Measurements from ENCODE around the gene SERPINA5. TPM values are rescaled to one million over a fixed set of nuclear protein-coding genes. Genes with fewer than 3 reads are reported as not detected.

The SERPINA5 gene
- polyA plus RNA-seq, 1 experiment: not detected

GRCh38 chr14:94545131-94545841 is 35.9 kb upstream of the SERPINA5 start:
- POLR2A ChIA-PET: no interaction called here
- Histone ChIP-seq H3K27ac (ENCODE audit: low read depth, low read length) (no peak overlapping the region), H3K4me3 (ENCODE audit: low read depth, low read length) (no peak overlapping the region), H3K27me3 (ENCODE audit: control insufficient read depth, insufficient read depth, low read length) (no peaks in the 10 kb centered on the region), H3K9me3 (ENCODE audit: control insufficient read depth, insufficient read depth, low read length) (no peaks in the 10 kb centered on the region)
- TF ChIP-seq CTCF (IDR thresholded peaks at IDR 0.05; ENCODE audit: low read depth, low read length): no peak
- CTCF ChIA-PET: interaction anchor here (1.0 to 1.3 kb wide), 2 partner anchors 59 to 112 kb away, joined by 3 to 5 read pairs; no protein-coding TSS in a partner anchor
- DNase-seq (ENCODE audit: low read depth, low spot score): no peak

DNA sequence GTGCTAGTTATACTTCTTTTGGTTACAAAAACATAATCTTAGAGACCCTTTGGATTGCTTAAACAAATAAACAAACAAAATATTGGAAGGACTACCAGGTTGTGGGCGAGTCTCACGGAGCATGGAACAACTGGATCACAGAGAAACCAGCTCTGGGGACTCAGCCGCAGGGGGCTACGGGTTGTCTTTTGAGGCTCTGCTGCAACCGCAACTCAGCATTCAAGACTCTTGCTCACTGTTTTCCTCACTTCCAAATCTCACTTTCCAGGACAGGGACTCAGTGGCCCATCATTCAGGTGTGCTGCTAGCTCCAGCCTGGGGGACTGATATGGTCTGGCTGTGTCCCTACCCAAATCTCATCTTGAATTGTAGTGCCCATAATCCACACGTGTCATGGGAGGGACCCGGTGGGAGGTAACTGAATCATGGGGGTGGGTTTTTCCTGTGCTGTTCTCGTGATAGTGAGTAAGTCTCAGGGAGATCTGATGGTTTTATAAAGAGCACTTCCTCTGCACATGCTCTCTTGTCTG is 34.0 kb upstream of the SERPINA5 start:
- Histone ChIP-seq H3K27me3 (ENCODE audit: control insufficient read depth, insufficient read depth, low read length) (no peaks in the 10 kb centered on the region), H3K4me3 (ENCODE audit: low read depth, low read length) (no peak overlapping the region), H3K27ac (ENCODE audit: low read depth, low read length) (no peak overlapping the region), H3K9me3 (ENCODE audit: control insufficient read depth, insufficient read depth, low read length) (no peaks in the 10 kb centered on the region)
- ChIA-PET CTCF (interaction anchor here (1.3 kb wide), 1 partner anchor 113 kb away, joined by 3 read pairs; no protein-coding TSS in a partner anchor), POLR2A (no interaction called here)
- no peak for TF ChIP-seq CTCF (IDR thresholded peaks at IDR 0.05; ENCODE audit: low read depth, low read length)
- DNase-seq (ENCODE audit: low read depth, low spot score): no peak

GRCh38 chr14:94547726-94548125 is 33.5 kb upstream of the SERPINA5 start:
- TF ChIP-seq CTCF (IDR thresholded peaks at IDR 0.05; ENCODE audit: low read depth, low read length): no peak
- CTCF ChIA-PET: interaction anchor here (3.4 to 3.9 kb wide), 2 partner anchors 15 to 114 kb away, joined by 30 to 35 read pairs; no protein-coding TSS in a partner anchor

GRCh38 chr14:94548131-94548998 is 32.9 kb upstream of the SERPINA5 start:
- no peaks in the 10 kb centered on the region for H3K9me3 ChIP-seq (ENCODE audit: control insufficient read depth, insufficient read depth, low read length)
- ChIA-PET POLR2A (no interaction called here), CTCF (interaction anchor here (0.5 to 3.9 kb wide), 28 partner anchors 9 to 819 kb away, joined by 3 to 35 read pairs (median 4); no protein-coding TSS in a partner anchor)
- peaks cover 2% of the 10 kb centered on the region for H3K27me3 ChIP-seq (ENCODE audit: control insufficient read depth, insufficient read depth, low read length)
- no peak for TF ChIP-seq CTCF (IDR thresholded peaks at IDR 0.05; ENCODE audit: low read depth, low read length)
- H3K4me3 ChIP-seq (ENCODE audit: low read depth, low read length): no peak overlapping the region
- H3K27ac ChIP-seq (ENCODE audit: low read depth, low read length): no peak overlapping the region
- no peak for DNase-seq (ENCODE audit: low read depth, low spot score)

More at GRCh38 chr14:94547726-94548125, 33.5 kb upstream of the SERPINA5 start:
- Histone ChIP-seq H3K4me3 (ENCODE audit: low read depth, low read length) (no peak overlapping the region), H3K9me3 (ENCODE audit: control insufficient read depth, insufficient read depth, low read length) (no peaks in the 10 kb centered on the region), H3K27me3 (ENCODE audit: control insufficient read depth, insufficient read depth, low read length) (peaks cover 2% of the 10 kb centered on the region), H3K27ac (ENCODE audit: low read depth, low read length) (no peak overlapping the region)
- POLR2A ChIA-PET: no interaction called here
- no peak for DNase-seq (ENCODE audit: low read depth, low spot score)

All from AG04450 (cell line).